Mesenteric fat pad (tissue), 1 donor: ENCODE results near the gene AK6. TPM values are rescaled to one million over a fixed set of nuclear protein-coding genes. Genes with fewer than 3 reads are reported as not detected.
A peak's percentile ranks its signal among the peaks of the same experiment; 100 is the strongest.

Source experiments
- DNase-seq: peaks from one replicate; pipeline ENCODE4 v3.0.0-alpha.2; 2020; ENCODE audit warnings: low spot score
- total RNA-seq: library from RNA; stranded (reverse); fragmentation: NEBNext Ultra II Directional; extraction: Animal tissue kit (Norgen Biotek cat#: 25700); gene quantifications from one replicate; pipeline ENCODE4 v1.2.1, GENCODE V29; 2021
- donor health status: DM: yes; HTN: yes; CAD: no.

AK6 gene
- total RNA-seq, 1 donor from 2014 or later: 44.9 TPM

DNA sequence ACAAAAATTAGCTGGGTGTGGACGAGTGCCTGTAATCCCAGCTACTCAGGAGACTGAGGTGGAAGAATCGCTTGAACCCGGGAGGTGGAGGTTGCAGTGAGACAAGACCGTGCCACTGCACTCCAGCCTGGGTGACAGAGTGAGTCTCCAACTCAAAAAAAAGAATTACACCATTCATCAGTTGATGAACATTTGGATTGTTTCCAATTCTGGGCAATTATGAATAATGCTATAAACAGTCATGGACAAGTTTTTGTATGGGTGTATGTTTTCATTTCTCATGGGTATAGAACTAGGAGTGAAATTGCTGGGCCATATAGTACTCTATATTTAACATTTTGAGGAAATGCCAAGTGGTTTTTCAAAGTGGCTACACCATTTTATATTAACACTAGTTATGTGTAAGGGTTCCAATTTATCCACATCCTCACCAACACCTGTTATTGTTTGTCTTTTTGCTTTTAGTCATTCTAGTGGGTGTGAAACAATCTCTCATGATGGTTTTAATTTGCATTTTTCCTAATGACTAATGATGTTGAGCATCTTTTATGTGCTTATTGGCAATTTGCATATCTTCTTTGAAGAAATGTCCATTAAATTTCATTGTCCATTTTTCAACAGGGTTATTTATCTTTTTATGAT, 27.7 kb downstream of the AK6 start:
- DNase-seq: no peak

DNA sequence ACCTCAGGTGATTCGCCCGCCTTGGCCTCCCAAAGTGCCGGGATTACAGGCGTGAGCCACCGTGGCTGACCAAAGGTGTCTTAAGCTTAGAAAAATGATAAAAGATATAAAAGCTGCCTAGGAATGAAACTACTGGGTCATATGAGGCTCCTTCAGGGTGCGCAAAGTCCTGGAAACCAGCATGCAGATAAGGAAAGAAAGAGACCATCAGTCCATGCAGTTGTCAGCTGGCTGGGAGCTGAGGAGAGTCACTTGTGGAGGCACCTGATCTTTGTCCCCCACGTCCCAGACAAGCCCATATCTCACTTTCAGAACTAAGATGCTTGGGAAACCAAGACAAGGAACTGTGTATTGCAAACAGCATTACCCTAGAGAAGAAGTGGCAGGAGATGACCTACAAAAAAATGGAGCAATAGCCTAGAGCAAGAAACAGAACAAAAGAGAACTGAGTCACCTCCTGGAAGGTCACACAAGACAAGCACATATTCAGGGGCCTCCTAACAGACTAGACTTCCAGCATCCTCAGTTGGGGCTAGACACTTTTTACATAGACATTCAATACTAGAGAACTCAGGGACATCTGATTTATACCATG, 33.9 kb downstream of the AK6 start:
- DNase-seq: peak; percentile 51

DNA sequence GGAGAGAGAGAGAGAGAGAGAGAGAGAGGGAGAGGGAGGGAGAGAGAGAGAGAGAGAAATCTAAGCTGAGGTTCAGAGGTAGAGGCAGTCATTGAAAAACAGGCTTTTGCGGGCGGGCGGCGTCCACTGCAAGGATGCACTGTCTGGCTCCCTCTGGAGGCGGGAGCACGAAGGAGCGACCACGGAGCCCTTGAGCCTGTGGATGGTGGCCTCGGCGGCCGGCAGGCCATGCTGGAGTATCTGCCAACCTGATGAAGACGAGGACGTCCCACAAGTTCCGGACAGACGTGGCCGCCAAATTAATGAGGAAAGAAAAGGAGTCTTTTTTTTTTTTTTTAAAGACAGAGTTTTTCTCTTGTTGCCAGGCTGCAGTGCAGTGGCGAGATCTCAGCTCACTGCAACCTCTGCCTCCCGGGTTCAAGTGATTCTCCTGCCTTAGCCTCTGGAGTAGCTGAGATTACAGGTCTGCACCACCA, 34.5 kb downstream of the AK6 start:
- peak; percentile 95 for DNase-seq

DNA sequence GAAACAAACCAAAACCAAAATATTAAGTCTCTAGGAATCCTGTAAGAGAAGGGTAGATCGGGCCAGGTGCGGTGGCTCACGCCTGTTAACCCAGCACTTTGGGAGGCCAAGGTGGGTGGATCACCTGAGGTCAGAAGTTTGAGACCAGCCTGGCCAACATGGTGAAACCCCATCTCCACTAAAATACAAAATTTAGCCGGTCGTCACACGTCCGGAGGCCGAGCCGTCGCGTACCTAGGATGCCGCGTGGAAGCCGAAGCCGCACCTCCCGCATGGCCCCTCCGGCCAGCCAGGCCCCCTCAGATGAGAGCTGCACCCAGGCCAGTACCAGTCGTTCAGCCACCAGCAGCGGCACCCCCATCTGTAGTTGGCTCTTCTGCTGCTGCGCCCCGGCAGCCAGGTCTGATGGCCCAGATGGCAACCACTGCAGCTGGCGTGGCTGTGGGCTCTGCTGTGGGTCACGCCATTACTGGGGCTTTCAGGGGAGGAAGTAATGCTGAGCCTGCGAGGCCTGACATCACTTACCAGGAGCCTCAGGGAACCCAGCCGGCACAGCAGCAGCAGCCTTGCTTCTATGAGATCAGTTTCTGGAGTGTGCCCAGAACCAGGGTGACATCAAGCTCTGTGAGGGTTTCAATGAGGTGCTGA, 35.5 kb downstream of the AK6 start:
- DNase-seq: peak; percentile 76

DNA sequence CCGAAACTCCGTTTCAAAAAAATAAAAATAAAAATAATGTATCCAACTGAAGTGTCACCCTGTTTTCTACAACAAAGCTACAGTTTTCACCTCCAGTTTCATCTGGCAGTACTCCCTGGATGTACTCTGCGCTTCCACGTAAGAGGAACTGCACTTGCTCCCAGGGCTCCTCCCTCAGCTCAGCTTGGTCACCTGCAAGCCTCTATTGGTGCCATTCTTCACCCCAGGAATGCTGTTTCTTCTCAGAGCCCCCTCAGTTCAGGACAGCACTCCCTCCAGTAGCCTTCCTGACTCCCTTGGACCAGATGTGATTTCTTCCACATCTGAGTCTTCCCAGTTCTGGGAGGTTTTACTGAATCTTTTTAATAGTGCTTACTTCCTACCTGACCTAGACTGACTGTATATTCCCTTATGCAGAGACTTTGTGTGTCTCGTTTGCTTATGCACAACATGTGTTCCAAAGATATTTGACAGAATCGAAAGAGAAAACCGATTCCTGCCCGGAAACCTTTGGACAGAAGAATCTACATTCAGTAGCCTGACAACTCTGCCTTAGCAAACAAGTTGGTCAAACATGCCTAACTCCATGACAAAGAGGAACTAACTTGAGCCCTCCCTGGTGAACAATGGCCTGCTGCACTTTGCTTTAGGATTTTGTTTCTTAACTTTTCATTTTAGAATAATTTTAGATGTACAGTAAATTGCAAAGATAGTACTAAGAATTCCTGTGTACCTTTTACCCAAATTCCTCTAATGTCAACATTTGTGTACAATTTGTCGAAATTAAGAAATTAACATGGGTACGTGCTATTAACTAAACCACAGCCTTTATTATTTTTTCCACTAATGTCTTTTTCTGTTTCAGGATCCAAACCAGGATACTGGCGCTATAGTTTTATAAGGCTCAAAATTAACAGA, 37.5 kb downstream of the AK6 start:
- no peak for DNase-seq

DNA sequence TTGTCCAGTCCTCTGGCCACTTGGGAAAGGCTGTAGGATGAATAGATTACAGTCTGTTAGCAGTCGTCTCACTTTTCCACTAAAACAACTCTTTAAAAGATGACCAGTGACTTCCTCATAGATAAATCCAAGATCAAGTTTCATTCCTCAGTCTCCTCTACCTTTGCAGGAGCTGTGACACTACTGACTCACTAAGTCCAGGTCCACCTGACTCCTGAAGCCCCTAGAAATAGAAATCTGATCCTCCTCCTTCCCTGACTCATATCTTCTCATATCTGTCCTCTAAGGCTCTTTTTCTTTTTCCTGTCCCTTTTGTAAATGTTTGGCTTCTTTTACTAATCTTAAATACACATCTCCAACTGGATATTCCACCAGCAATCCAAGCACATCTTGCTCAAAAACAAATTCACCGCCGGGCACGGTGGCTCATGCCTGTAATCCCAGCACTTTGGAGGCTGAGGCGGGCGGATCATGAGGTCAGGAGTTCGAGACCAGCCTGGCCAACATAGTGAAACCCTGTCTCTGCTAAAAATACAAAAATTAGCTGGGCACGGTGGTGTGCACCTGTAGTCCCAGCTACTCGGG, 39.3 kb downstream of the AK6 start:
- peak; percentile 43 for DNase-seq

DNA sequence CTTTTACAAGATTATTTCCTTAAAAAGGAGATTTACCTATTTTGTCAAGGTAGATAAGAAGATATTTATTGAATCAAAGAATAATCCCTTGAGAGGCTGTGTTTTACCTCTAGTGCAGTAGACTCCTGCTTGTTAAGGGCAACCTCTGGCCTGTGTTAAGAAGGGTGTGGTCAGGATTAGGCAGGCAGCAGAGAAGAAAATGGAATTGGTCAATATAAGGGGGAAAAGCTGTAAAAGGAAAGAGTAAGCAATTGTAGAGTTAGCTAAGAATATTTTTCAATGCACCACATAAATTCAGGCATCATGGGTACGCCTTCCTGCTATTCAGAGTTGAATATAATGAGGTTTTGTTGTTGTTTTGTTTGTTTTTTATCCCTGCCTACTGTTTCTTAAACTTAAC, 43.0 kb downstream of the AK6 start:
- DNase-seq: no peak

DNA sequence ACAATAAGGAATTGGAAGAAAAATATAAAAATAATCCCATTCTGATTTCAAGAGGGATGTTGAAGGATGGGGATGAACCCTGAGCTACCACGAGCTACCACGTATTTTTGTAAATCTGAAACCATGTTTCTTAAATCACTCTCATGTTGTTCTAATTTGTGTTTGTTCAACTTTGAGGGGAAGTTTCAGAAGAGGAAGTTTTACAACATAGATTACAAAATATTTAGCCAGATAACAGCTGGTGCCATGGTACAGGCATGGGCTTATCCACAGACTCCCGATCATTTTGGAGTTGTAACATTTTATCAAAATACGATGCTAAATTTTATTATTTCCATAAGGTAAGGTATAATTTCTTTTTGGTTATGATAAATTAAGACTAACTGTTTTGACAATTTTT, 51.9 kb downstream of the AK6 start:
- DNase-seq: no peak

DNA sequence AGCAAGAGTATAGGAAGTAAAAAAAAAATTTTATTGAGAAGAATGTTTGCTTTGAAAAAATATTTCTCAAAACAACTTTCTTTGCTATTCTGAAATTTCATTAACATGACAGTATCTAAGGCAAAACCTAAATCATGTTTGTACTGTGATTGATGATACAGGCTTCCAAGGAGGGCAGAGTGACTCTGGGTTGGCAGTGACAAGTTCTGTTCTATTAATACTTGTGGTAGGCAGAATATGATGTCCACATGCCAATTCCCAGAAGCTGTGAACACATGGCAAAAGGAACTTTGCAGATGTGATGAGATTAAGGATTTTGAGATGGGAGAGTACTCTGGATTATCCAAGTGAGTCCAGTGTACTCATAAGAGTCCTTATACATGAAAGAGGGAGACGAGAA, 53.3 kb downstream of the AK6 start:
- DNase-seq: no peak

DNA sequence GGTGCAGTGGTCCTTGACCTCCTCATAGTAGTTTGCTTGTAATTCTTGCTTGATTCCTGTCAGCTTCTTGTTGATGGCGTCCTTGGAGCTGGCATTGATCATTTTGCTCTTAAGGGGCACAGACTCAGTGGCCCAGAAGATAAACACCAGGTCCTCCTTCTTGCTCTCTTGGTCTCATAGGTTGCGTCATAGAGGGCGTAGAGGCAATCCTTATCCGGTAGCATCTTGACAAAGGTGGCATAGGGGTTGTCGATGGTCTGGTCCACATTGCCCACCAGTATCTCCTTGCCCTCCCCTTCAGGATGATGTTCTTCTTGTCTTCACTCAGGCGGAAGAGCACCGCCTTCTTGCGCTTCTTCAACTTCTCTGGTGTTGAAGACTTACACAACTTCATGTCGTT, 55.9 kb downstream of the AK6 start:
- no peak for DNase-seq

DNA sequence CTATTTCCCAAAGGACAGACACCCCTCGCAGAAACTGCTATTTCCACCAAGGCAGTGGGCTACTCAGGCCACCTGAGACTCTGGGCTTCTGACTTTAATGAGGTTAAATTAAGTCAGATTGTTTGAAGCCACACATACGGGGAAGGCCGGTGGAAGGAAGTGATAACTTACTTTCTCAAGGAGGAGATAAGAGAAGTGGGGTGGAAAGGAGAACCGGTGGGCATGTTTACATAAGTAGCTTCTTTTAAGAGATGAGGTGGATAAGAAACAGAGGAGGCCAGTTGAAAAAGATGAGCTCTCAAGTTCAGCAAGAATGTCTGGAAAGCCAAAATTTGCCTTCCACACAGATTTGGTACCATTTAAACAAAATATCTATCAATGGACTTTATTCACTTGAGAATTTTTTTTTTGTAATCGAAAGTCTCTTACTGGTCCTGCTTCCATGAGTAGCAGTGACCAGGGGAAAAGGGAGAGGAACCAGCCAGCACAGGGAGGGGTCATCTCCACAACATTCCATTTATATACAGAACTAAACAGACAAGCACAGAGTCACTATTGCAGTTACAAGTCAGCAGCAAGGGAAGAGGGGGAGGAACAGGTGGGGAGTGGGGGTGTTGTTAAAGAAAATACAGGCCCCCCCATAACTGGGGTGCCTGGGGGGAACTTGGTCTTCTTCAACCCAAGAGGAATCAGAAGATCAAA, 56.7 kb downstream of the AK6 start:
- no peak for DNase-seq

DNA sequence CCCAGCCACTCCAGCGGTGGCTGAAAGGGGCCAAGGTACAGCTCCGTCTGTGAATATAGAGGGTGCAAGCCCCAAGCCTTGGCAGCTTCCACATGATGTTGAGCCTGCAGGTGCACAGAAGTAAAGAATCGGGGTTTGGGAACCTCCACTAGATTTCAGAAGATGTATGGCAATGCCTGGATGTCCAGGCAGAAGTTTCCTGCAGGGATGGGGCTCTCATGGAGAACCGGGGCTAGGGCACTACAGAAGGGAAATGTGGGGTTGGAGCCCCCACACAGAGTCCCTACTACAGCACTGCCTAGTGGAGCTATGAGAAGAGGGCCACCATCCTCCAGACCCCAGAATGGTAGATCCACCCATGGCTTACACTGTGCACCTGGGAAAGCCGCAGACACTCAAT, 59.9 kb downstream of the AK6 start:
- DNase-seq: no peak

DNA sequence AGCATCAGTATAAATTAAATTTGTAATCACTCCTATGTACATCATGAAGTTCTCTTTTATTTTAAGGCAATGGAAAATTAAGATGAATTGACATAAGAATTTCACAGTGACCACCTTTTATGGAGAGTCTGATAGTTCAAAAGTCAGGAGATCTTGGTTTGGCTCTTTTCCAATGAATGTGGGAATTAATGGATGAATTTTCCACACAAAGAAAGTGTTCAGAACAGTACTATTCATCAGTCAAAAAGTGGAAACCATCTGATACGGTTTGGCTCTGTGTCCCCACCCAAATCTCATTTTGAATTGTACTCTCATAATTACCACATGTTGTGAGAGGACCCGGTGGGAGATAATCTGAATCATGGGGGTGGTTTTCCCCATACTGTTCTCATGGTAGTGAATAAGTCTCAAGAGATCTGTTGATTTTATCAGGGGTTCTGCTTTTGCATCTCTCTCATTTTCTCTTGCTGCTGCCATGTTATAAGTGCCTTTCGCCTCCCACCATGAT, 61.2 kb downstream of the AK6 start:
- no peak for DNase-seq

DNA sequence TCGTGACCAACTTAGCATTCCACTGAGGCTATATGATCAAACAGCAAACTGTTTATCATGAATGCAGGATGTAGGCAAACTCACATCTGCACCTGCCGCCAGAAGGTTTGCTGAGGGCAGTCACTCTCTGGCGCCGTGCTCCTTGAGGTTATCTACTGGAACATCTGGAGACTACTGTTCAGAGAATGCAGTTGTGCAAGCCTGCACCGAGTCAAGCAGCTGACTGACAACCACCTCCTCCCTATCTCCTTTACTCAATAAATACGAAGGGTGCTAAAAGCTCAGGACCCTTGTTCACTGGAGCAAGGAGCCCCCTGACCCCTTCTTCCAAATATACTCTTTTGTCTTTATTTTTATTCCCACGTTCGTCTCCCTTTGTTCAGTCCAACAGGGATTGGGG, 63.8 kb downstream of the AK6 start:
- no peak for DNase-seq

Other genes starting within 250 kb of the AK6 start
- gene CCNB1, start 202.4 kb downstream of the AK6 start, total RNA-seq: 4.9 TPM
- gene CENPH, start 179.9 kb downstream of the AK6 start, total RNA-seq: 2.3 TPM
- 20.1 TPM for gene CDK7, start 134.6 kb downstream of the AK6 start, total RNA-seq
- 8.2 TPM for gene CCDC125, start 36.7 kb downstream of the AK6 start, total RNA-seq
- 62.1 TPM for gene TAF9, start within 50 bp of the AK6 start, total RNA-seq
- gene RAD17, start 298 bp upstream of the AK6 start, total RNA-seq: 18.4 TPM
- gene MARVELD2, start 45.6 kb upstream of the AK6 start, total RNA-seq: 0.58 TPM
- 1.3 TPM for gene OCLN, start 123.3 kb upstream of the AK6 start, total RNA-seq
- gene GTF2H2C, start 190.7 kb upstream of the AK6 start, total RNA-seq: 26.7 TPM